ENCODE results near the gene SRGAP3. TPM values are rescaled to one million over a fixed set of nuclear protein-coding genes. Genes with fewer than 3 reads are reported as not detected.

SRGAP3 gene
- total and polyA plus RNA-seq, 2 donors (not counting 1 experiment from before 2014, with no cell fraction given): 1.4 to 1.5 TPM

- H3K27ac ChIP-seq (ENCODE audit: low read length in 2 of 2): no peak overlapping the region
- no peaks in the 10 kb centered on the region for H4K20me1 ChIP-seq (ENCODE audit: control insufficient read depth, insufficient read depth, low read length, poor library complexity, severe bottlenecking)
- Mint-ChIP-seq H3K4me1 (peaks cover 2% of the 10 kb centered on the region), H3K27ac (no peak overlapping the region), H3K9me3 (ENCODE audit: insufficient read depth) (peaks cover 12% of the 10 kb centered on the region), H3K4me3 (no peak overlapping the region), H3K27me3 (peaks cover 25% of the 10 kb centered on the region)
- H3K9ac ChIP-seq (ENCODE audit: low read length): no peak overlapping the region
- no peaks in the 10 kb centered on the region for H3K36me3 ChIP-seq (replicated peaks in 1 of 2; ENCODE audit: control extremely low read depth in 1 of 2, control insufficient read depth in 1 of 2, extremely low read depth in 1 of 2, insufficient read depth in 2 of 2, low read length in 1 of 2)
- intact Hi-C loops (cut with micrococcal nuclease): no loop called here
- no peaks in the 10 kb centered on the region for H3K79me2 ChIP-seq (ENCODE audit: control insufficient read depth, insufficient read depth, low read length)
- ATAC-seq (ENCODE audit: low read depth) (no peak), DNase-seq (no peak)
- H3K9me3 ChIP-seq (ENCODE audit: control extremely low read depth in 1 of 3, control insufficient read depth in 2 of 3, insufficient read depth in 1 of 3, low read length in 2 of 3): peaks cover 1 to 39% (median 12%) of the 10 kb centered on the region in 3 donors
- ChIA-PET POLR2A (no interaction called here), CTCF (no interaction called here)
- no peak overlapping the region for H2AFZ ChIP-seq (ENCODE audit: insufficient read depth, low read depth, low read length, poor library complexity, severe bottlenecking)
- TF ChIP-seq CTCF (IDR thresholded peaks at IDR 0.05) (no peak), EZH2 (IDR thresholded peaks at IDR 0.05; ENCODE audit: borderline replicate concordance, insufficient read depth, low read depth, low read length, poor library complexity, severe bottlenecking) (no peak)
- no peak overlapping the region for H3K4me2 ChIP-seq (replicated peaks; ENCODE audit: low read depth, low read length, poor library complexity, severe bottlenecking)
- no peak overlapping the region for H3K4me3 ChIP-seq (ENCODE audit: control extremely low read depth in 1 of 5, extremely low read depth in 1 of 5, insufficient read depth in 1 of 5, low read depth in 2 of 5, low read length in 4 of 5)
- peaks cover 0 to 14% (median 4%) of the 10 kb centered on the region in 4 experiments for H3K27me3 ChIP-seq (replicated peaks in 1 of 4; ENCODE audit: control extremely low read depth in 1 of 4, control insufficient read depth in 3 of 4, insufficient read depth in 4 of 4, low read length in 3 of 4)
- whole genome bisulfite sequencing (ENCODE audit: insufficient coverage): 94% methylated on average over 3 of the region's 7 CpGs
- no peaks in the 10 kb centered on the region for H3K4me1 ChIP-seq (ENCODE audit: control insufficient read depth in 2 of 2, insufficient read depth in 2 of 2, low read length in 2 of 2)
Observed at GRCh38 chr3:9147896-9148266, 101.6 kb downstream of the SRGAP3 start.

GRCh38 chr3:9147215-9147895 is 102.1 kb downstream of the SRGAP3 start:
- H3K36me3 ChIP-seq (replicated peaks in 1 of 2; ENCODE audit: control extremely low read depth in 1 of 2, control insufficient read depth in 1 of 2, extremely low read depth in 1 of 2, insufficient read depth in 2 of 2, low read length in 1 of 2): no peaks in the 10 kb centered on the region
- peaks cover 0 to 12% (median 4%) of the 10 kb centered on the region in 4 experiments for H3K27me3 ChIP-seq (replicated peaks in 1 of 4; ENCODE audit: control extremely low read depth in 1 of 4, control insufficient read depth in 3 of 4, insufficient read depth in 4 of 4, low read length in 3 of 4)
- peaks cover 25% of the 10 kb centered on the region for H3K27me3 Mint-ChIP-seq
- H3K4me2 ChIP-seq (replicated peaks; ENCODE audit: low read depth, low read length, poor library complexity, severe bottlenecking): no peak overlapping the region
- no peak overlapping the region for H3K9ac ChIP-seq (ENCODE audit: low read length)
- ATAC-seq (ENCODE audit: low read depth) (no peak), DNase-seq (no peak)
- H3K4me1 Mint-ChIP-seq: peaks cover 2% of the 10 kb centered on the region
- H3K27ac Mint-ChIP-seq: no peak overlapping the region
- H3K9me3 ChIP-seq (ENCODE audit: control extremely low read depth in 1 of 3, control insufficient read depth in 2 of 3, insufficient read depth in 1 of 3, low read length in 2 of 3): peaks cover 1 to 34% (median 12%) of the 10 kb centered on the region in 3 donors
- no peaks in the 10 kb centered on the region for H3K4me1 ChIP-seq (ENCODE audit: control insufficient read depth in 2 of 2, insufficient read depth in 2 of 2, low read length in 2 of 2)
- TF ChIP-seq EZH2 (IDR thresholded peaks at IDR 0.05; ENCODE audit: borderline replicate concordance, insufficient read depth, low read depth, low read length, poor library complexity, severe bottlenecking) (no peak), CTCF (IDR thresholded peaks at IDR 0.05) (no peak)
- H3K79me2 ChIP-seq (ENCODE audit: control insufficient read depth, insufficient read depth, low read length): no peaks in the 10 kb centered on the region
- intact Hi-C loops (cut with micrococcal nuclease): no loop called here
- H3K4me3 Mint-ChIP-seq: no peak overlapping the region
- POLR2A ChIA-PET: no interaction called here
- peaks cover 12% of the 10 kb centered on the region for H3K9me3 Mint-ChIP-seq (ENCODE audit: insufficient read depth)
- no peak overlapping the region for H3K27ac ChIP-seq (ENCODE audit: low read length in 2 of 2)
- H3K4me3 ChIP-seq (ENCODE audit: control extremely low read depth in 1 of 5, extremely low read depth in 1 of 5, insufficient read depth in 1 of 5, low read depth in 2 of 5, low read length in 4 of 5): no peak overlapping the region
- H2AFZ ChIP-seq (ENCODE audit: insufficient read depth, low read depth, low read length, poor library complexity, severe bottlenecking): no peak overlapping the region
- H4K20me1 ChIP-seq (ENCODE audit: control insufficient read depth, insufficient read depth, low read length, poor library complexity, severe bottlenecking): no peaks in the 10 kb centered on the region
- CTCF ChIA-PET: no interaction called here
- WGBS (ENCODE audit: insufficient coverage): 71% methylated on average over 7 of the region's 8 CpGs

Measured in B cell (primary cell).